GM12891 (cell line): ENCODE data around the gene COPG2.

Experiments
- POLR2A ChIP-seq: IDR thresholded peaks from 2 replicates; pipeline ENCODE4 v1.6.1; 2011; ENCODE audit warnings: low read depth, low read length, control low read depth
- POLR2AphosphoS5 ChIP-seq: IDR thresholded peaks from 2 replicates; pipeline ENCODE4 v1.6.1; 2011; ENCODE audit warnings: low read depth, low read length, control low read depth
- POU2F2 ChIP-seq: IDR thresholded peaks from 2 replicates; pipeline ENCODE4 v1.6.1; 2011; ENCODE audit warnings: low read depth, mild to moderate bottlenecking, control low read depth, low read length, moderate library complexity
- SPI1 ChIP-seq: IDR thresholded peaks from 2 replicates; pipeline ENCODE4 v1.6.1; 2011; ENCODE audit warnings: low read depth, low read length, control low read depth
- TAF1 ChIP-seq: IDR thresholded peaks from 2 replicates; pipeline ENCODE4 v1.6.1; 2011; ENCODE audit warnings: low read depth, low read length, control low read depth

GRCh38 chr7:130622866-130623265 is 45.7 kb downstream of the COPG2 start:
- TF ChIP-seq TAF1 (no peak), POLR2AphosphoS5 (no peak), POU2F2 (no peak), POLR2A (no peak), SPI1 (no peak)
